Measurements from ENCODE around the gene TCERG1L.

GRCh38 chr10:131207176-131207575 is 104.3 kb downstream of the TCERG1L start:
- TF ChIP-seq CTCF (IDR thresholded peaks at IDR 0.05), result no peak
- TF ChIP-seq POLR2AphosphoS5 (IDR thresholded peaks at IDR 0.05), result no peak
- no peak for TF ChIP-seq POLR2A (IDR thresholded peaks at IDR 0.05)
- TF ChIP-seq EP300 (IDR thresholded peaks at IDR 0.05), result no peak

Measured in stomach (tissue), 4 donors.